HG03457 (cell line): ENCODE measurements around the gene KCNG3.

Experiments
- ATAC-seq: cut with Tn5 transposase; IDR thresholded peaks from one replicate; pipeline ENCODE4 v1.9.1; 2021; ENCODE audit warnings: moderate number of reproducible peaks; ENCODE audit not compliant: unreplicated experiment

The KCNG3 gene

DNA sequence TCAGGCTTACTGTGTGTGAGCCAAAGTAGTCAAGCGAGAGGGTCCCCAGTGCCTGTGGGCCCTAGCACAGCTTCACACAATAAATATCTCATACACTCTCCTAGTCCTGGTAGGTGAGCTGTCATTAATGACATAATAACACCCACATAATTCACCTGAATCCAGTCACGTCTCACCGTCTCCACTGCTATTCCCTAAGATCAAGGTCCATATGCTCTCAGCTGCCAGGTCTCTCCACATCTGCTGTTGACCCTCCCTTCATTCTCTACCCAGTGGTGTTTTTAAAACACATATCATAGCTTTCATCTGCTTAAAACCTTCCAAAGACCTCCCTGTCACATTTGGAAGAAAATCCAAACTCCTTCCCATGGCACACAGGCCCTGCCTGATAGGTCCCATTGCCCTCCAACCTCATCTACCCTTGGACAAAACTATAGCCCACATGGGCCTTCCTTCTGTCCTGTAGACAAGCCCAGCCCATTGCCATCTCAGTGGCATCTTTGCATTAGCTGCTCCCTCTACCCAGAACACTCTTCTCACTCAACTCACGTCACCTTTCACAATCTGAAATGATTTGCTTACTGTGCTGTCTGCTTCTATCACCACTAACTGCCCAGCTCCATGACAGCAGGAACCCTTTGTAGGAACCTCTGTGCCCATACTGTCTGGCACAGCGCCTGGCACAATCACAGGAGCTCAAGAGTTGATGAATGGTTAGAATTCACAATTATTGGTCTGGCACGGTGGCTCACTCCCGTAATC lies 7.5 kb downstream of the KCNG3 start:
- ATAC-seq: no peak

GRCh38 chr2:42480402-42480801 lies 13.4 kb downstream of the KCNG3 start:
- no peak for ATAC-seq

- ATAC-seq: no peak
These were observed 18.9 kb downstream of the KCNG3 start for GRCh38 chr2:42474765-42475454.

- ATAC-seq: no peak
These were observed 23.1 kb downstream of the KCNG3 start for GRCh38 chr2:42470706-42471105.

DNA sequence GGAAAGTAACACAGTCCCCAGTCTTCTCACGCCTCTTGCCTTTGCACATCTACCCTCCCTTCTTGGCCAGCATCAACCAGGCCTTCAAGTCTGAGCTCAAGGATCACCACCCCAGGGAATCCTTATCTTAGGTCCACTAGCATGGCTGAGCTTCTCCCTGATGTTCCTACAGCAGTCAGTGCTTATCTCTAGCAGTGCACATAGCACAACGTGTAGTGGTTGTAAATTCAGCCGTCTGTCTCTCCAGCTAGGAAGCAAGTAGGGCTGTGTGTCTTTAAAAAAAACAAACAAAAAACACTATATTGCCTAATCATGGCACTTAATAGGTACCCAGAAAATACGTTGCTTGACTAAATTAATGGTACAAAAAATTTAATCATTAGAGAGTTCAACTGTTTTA lies 29.2 kb downstream of the KCNG3 start:
- no peak for ATAC-seq

DNA sequence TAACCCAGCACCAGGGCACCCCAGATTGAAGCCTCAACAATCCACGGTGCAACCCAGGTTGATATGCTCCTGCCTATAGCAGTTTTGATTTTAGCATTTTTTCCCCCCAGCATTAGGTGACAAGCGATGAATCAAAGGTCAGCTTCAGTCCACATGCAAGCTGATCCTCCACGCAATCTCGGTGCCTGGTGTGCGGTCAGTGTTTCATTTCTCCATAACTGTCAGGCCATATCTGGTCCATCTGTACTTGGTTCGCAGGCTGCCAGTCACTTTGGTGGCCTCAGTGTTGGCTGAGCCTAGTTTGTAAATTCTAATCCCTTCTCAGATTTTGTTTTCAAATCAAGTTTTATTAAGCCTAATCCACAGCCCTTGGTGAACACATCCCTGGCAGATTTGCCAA lies 30.2 kb downstream of the KCNG3 start:
- ATAC-seq: no peak

GRCh38 chr2:42459296-42459695 lies 34.5 kb downstream of the KCNG3 start:
- ATAC-seq: no peak

- ATAC-seq: no peak
These were observed 35.4 kb downstream of the KCNG3 start for GRCh38 chr2:42458396-42458795.

DNA sequence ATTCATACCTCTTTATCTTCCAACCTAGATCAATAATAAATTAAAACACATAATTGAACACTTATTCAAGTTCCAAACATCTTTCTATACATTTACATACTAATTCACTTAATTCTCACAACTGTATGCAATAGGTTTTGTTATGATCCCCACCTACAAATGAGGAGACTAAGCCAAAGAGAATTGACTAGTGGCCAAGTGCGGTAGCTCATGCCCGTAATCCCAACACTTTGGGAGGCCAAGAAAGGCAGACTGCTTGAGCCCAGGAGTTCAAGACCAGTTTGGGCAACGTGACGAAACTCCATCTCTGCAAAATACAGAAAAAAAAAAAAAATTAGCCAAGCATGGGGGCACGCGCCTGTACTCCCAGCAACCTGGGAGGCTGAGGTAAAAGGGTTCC lies 36.8 kb downstream of the KCNG3 start:
- ATAC-seq: no peak

- no peak for ATAC-seq
These were observed 37.5 kb downstream of the KCNG3 start for GRCh38 chr2:42456126-42456839.

GRCh38 chr2:42452545-42452944 lies 41.2 kb downstream of the KCNG3 start:
- no peak for ATAC-seq

- no peak for ATAC-seq
These were observed 43.6 kb downstream of the KCNG3 start for GRCh38 chr2:42450136-42450535.

GRCh38 chr2:42449163-42450087 lies 44.4 kb downstream of the KCNG3 start:
- ATAC-seq: no peak

DNA sequence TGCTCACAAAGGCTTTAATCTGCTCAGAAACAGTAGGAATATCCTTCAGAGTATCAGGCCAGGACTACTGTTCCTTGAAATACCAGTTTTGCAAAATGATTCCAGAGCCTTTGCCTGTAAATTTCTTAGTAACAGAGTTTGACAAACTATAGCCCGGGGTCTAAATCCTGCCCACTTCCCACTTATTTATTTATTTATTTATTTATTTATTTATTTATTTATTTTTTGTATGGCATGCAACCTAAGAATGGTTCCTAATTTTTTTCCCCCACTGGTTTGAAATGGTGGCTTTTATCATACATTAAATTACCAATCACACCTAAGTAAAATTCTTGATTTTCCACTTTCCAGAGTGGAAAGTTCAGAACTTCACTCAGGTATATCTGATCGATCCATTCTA lies 45.6 kb downstream of the KCNG3 start:
- no peak for ATAC-seq

DNA sequence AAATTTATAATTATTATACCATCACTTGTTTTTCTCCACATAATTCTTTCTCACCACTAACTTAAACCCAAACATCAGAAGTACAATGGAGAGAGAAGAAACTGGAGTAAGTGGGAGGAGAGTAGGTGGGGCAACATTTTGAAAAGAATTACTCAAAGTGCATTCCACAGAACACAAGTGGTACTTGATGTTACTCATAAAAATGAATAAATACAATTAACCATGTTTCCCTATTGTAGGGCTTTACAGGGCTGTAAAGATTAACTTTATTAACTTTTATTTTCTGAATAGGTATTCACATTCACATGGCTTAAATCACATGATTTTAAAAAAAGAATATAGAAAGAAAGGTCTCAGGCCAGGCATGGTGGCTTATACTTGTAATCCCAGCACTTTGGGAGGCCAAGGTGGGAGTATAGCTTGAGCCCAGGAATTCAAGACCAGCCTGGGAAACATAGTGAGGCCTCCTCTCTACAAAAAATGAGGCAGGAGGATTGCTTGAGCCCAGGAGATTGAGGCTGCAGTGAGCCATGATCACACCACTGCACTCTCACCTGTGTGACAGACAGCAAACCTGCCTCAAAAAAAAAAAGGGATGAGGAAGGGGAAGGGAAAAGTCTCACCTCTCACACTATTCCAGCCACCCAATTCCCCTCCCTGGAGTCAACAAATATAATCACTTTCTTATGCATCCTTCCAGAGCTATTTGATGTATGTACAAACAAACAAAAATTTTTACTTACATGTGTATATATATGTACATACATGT lies 47.1 kb downstream of the KCNG3 start:
- ATAC-seq: no peak

DNA sequence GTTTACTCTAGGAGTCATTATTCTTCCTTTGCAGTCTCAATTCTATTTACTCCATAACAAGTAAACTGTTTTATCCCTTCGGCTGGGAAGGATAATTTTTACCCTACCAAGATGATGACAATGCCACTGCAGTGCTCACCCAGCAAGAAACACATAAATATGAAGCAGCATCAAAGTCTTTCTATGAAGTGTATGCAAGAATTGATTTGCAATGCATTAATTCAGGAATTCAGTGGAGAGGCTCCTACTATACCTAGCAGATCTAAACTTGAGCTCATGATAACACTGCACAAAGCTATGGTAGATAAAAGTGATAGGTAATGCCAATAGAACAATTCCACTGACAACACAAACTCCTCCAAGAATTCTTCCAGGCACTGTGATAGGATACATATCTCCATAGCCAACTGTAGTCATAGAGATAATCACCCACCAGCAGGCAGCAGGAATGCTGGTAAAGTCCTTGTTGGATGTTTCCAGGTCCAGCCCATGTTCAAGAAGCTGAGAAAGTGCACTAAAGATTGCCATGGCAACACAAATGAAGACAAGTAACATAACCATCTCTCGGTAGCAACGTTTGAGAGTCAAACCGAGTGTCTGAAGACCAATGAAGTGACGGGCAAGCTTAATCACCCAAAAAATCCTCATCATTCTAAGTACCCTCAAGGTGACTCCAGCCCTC lies 49.9 kb downstream of the KCNG3 start:
- ATAC-seq: no peak

- no peak for ATAC-seq
These were observed 51.0 kb downstream of the KCNG3 start for GRCh38 chr2:42442774-42443173.

DNA sequence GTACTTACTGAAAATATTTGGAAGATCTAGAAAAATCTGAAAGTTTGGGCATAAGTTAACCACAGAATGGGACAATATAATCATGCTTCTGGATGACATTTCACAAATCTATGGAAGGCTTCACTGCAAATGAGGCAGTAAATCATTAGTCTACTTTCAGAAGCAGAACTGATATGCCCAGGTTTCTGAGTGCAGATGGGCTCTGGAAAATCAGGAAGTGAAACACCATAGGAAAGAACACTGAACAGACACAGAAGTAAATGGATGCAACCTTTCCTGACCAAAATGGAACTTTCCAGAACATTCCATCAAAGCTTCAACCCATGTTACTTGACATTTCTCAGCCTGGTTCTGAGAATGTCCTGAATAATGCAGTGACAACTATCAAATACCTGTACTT lies 55.1 kb downstream of the KCNG3 start:
- ATAC-seq: no peak

GRCh38 chr2:42436370-42436769 lies 57.4 kb downstream of the KCNG3 start:
- no peak for ATAC-seq

- ATAC-seq: no peak
These were observed 58.2 kb downstream of the KCNG3 start for GRCh38 chr2:42435628-42436027.
